Heart left ventricle (tissue), 16 donors: ENCODE data around the gene ZBBX. TPM values are rescaled to one million over a fixed set of nuclear protein-coding genes. Genes with fewer than 3 reads are reported as not detected.

Source experiments
- ATAC-seq, 4 donors: fragments of 200-7000 bp; cut with Tn5 transposase; one replicate each; pipeline ENCODE4 v1.9.1; 2020 to 2022; ENCODE audit warnings: moderate library complexity in 4 of 4, mild to moderate bottlenecking in 3 of 4, moderate number of reproducible peaks in 1 of 4
- DNase-seq, 5 donors: peaks; one replicate each; pipeline ENCODE4 v3.0.0-alpha.2; 2020
- H3K27ac ChIP-seq, 12 donors: fragments of 200-600 bp; sonication (generic) in 4 of 12; one replicate each; pipeline versions ENCODE4 v1.5.0 to v1.8.0; 2016 to 2022; ENCODE audit warnings: mild to moderate bottlenecking in 2 of 12
- H3K27me3 ChIP-seq, 9 donors: fragments of 200-600 bp; sonication (generic) in 2 of 9; one replicate each; pipeline versions ENCODE4 v1.5.1 to v1.8.0; 2016 to 2022; ENCODE audit warnings: mild to moderate bottlenecking in 3 of 9
- H3K36me3 ChIP-seq, 9 donors: fragments of 200-600 bp; sonication (generic) in 2 of 9; one replicate each; pipeline versions ENCODE4 v1.5.0 to v1.8.0; 2018 to 2022; ENCODE audit warnings: mild to moderate bottlenecking in 2 of 9
- H3K4me1 ChIP-seq, 12 donors: fragments of 200-600 bp; sonication (generic) in 4 of 12; one replicate each; pipeline versions ENCODE4 v1.5.0 to v1.8.0; 2016 to 2022; ENCODE audit warnings: mild to moderate bottlenecking in 3 of 12
- H3K4me3 ChIP-seq, 12 donors: fragments of 200-600 bp; sonication (generic) in 4 of 12; one replicate each; pipeline versions ENCODE4 v1.5.0 to v1.8.0; 2017 to 2022; ENCODE audit warnings: mild to moderate bottlenecking in 9 of 12, moderate library complexity in 4 of 12
- H3K9me3 ChIP-seq, 12 donors: fragments of 200-600 bp; sonication (generic) in 4 of 12; one replicate each; pipeline versions ENCODE4 v1.5.0 to v1.8.0; 2016 to 2022; ENCODE audit warnings: mild to moderate bottlenecking in 1 of 12
- CTCF ChIP-seq, 12 donors: fragments of 200-600 bp; sonication (generic) in 4 of 12; IDR thresholded peaks; one replicate each; pipeline versions ENCODE4 v1.5.0 to v1.8.0; 2018 to 2022; ENCODE audit warnings: antibody characterized with exemption in 12 of 12, mild to moderate bottlenecking in 5 of 12
- POLR2A ChIP-seq, 2 donors: fragments of 450-650 bp; IDR thresholded peaks; one replicate each; pipeline ENCODE4 v1.6.1; 2017; ENCODE audit warnings: antibody characterized with exemption in 2 of 2, mild to moderate bottlenecking in 2 of 2, moderate library complexity in 2 of 2
- WGBS, 4 donors: extraction: QIAGEN DNeasy Blood & Tissue Kit in 2 of 4; methylation state at CpG; one replicate each; pipeline versions ENCODE4 v1.1.5 to v1.1.7; 2013 to 2018; 5-methylcytosine and 5-hydroxymethylcytosine counted together
- intact Hi-C, 10 donors: fragments of 100-400 bp; cut with DNase I; formaldehyde crosslinking; loops; one replicate each; pipeline versions ENCODE4 v1.11.1 to v1.14.2; 2022
- polyA plus RNA-seq, 2 donors: library from polyadenylated mRNA; stranded (reverse); fragments of 200-250 nt; gene quantifications; one replicate each; pipeline ENCODE4 v1.2.3, GENCODE V29; 2013
- total RNA-seq, 9 donors: library from RNA; depleted of rRNA in 2 of 9; stranded (reverse); fragments of >200 nt in 2 of 9; fragmentation: NEBNext Ultra II Directional in 3 of 9; extraction: Animal tissue kit (Norgen Biotek cat#: 25700) in 3 of 9; gene quantifications; one replicate each; pipeline versions ENCODE4 v1.1.0 to v1.2.4, GENCODE V29; 2016 to 2023
- donor health status: ischemic (EF 13 %, LVEDD 7.1; RV severe dilation, severe dysfunction).
- donor health status: healthy with polysubstance abuse.
- donor health status: DM: no; HTN: yes; CAD: no.
- donor health status: DM: no; HTN: no; CAD: no.
- donor health status: ischemic (EF 25% LVEDD 6.9; RV normal size, moderate dysfunction).
- donor health status: ischemic (EF 25% LVEDD 5.7; RV mildly dilated, moderate dysfunction).
- donor health status: healthy.
- donor health status: DM: yes; HTN: yes; CAD: no.
- donor health status: ischemic (EF 35%, LVEDD 5.7; RV mildly dilated, moderate dysfunction).
- donor health status: nonischemic (EF 11% LVEDD 7.7; RV severe dilation, severe dysfunction).
- donor health status: DM: yes; HTN: yes; CAD: no.
- donor health status: PGD.
- donor health status: ischemic (EF 29% LVEDD 5.4; RV normal size, mild dysfunction).
- donor health status: nonischemic (EF 23%, LVEDD 6.1; RV moderate dilation, normal function).

ZBBX gene
- total and polyA plus RNA-seq, 11 donors = 0.42 TPM; not detected in 10

- DNase-seq (no peak), ATAC-seq (no peak)
- TF ChIP-seq POLR2A (IDR thresholded peaks at IDR 0.05) (no peak), CTCF (IDR thresholded peaks at IDR 0.05) (no peak)
- H3K4me1 ChIP-seq = no peaks in the 10 kb centered on the region
- no peaks in the 10 kb centered on the region for H3K27me3 ChIP-seq
- H3K4me3 ChIP-seq = no peak overlapping the region
- 78 to 88% (median 84%) methylated on average over 5 of the region's 5 CpGs for WGBS, 4 donors
- no peak overlapping the region for H3K27ac ChIP-seq
- no peaks in the 10 kb centered on the region for H3K9me3 ChIP-seq
- no peaks in the 10 kb centered on the region for H3K36me3 ChIP-seq
- intact Hi-C loops = no loop called here
Measured at GRCh38 chr3:167330993-167331785, 48.9 kb downstream of the ZBBX start.

- no peaks in the 10 kb centered on the region for H3K9me3 ChIP-seq
- intact Hi-C loops = no loop called here
- no peak for TF ChIP-seq CTCF (IDR thresholded peaks at IDR 0.05)
- TF ChIP-seq POLR2A (IDR thresholded peaks at IDR 0.05) = no peak
- no peaks in the 10 kb centered on the region for H3K4me1 ChIP-seq
- DNase-seq (no peak), ATAC-seq (no peak)
- no peak overlapping the region for H3K4me3 ChIP-seq
- no peak overlapping the region for H3K27ac ChIP-seq
- H3K27me3 ChIP-seq = no peaks in the 10 kb centered on the region
- no peaks in the 10 kb centered on the region for H3K36me3 ChIP-seq
- WGBS, 4 donors = 60 to 77% (median 62%) methylated on average over 2 of the region's 2 CpGs
Measured at GRCh38 chr3:167323572-167323971, 56.5 kb downstream of the ZBBX start.

- intact Hi-C loops = loop anchor here in 1 of 10 donors (10.0 kb wide), 1 partner anchor 154 kb away; no protein-coding TSS in a partner anchor
- DNase-seq (no peak), ATAC-seq (no peak)
- no peaks in the 10 kb centered on the region for H3K36me3 ChIP-seq
- H3K4me1 ChIP-seq = no peaks in the 10 kb centered on the region
- H3K9me3 ChIP-seq = no peaks in the 10 kb centered on the region
- TF ChIP-seq POLR2A (IDR thresholded peaks at IDR 0.05) = no peak
- no peak for TF ChIP-seq CTCF (IDR thresholded peaks at IDR 0.05)
- no peaks in the 10 kb centered on the region for H3K27me3 ChIP-seq
- H3K27ac ChIP-seq = no peak overlapping the region
- WGBS, 4 donors = 66 to 77% (median 72%) methylated on average over 2 of the region's 2 CpGs
- no peak overlapping the region for H3K4me3 ChIP-seq
Measured at GRCh38 chr3:167318996-167319615, 61.0 kb downstream of the ZBBX start.

GRCh38 chr3:167318306-167318705, 61.8 kb downstream of the ZBBX start:
- TF ChIP-seq CTCF (IDR thresholded peaks at IDR 0.05) (no peak), POLR2A (IDR thresholded peaks at IDR 0.05) (no peak)
- DNase-seq (no peak), ATAC-seq (no peak)
- intact Hi-C loops = loop anchor here in 1 of 10 donors (10.0 kb wide), 1 partner anchor 154 kb away; no protein-coding TSS in a partner anchor
- 66 to 70% (median 68%) methylated on average over 2 of the region's 2 CpGs for WGBS, 4 donors
- Histone ChIP-seq H3K4me3 (no peak overlapping the region), H3K36me3 (no peaks in the 10 kb centered on the region), H3K27me3 (no peaks in the 10 kb centered on the region), H3K27ac (no peak overlapping the region), H3K4me1 (no peaks in the 10 kb centered on the region), H3K9me3 (no peaks in the 10 kb centered on the region)
